C1 segment of cervical spinal cord (tissue), 14 donors: ENCODE data around the gene UMAD1.

Experiments
- DNase-seq, 14 donors: peaks; one replicate each; lab custom pipeline; 2025; lab: John Stamatoyannopoulos, UW

UMAD1 gene

DNA sequence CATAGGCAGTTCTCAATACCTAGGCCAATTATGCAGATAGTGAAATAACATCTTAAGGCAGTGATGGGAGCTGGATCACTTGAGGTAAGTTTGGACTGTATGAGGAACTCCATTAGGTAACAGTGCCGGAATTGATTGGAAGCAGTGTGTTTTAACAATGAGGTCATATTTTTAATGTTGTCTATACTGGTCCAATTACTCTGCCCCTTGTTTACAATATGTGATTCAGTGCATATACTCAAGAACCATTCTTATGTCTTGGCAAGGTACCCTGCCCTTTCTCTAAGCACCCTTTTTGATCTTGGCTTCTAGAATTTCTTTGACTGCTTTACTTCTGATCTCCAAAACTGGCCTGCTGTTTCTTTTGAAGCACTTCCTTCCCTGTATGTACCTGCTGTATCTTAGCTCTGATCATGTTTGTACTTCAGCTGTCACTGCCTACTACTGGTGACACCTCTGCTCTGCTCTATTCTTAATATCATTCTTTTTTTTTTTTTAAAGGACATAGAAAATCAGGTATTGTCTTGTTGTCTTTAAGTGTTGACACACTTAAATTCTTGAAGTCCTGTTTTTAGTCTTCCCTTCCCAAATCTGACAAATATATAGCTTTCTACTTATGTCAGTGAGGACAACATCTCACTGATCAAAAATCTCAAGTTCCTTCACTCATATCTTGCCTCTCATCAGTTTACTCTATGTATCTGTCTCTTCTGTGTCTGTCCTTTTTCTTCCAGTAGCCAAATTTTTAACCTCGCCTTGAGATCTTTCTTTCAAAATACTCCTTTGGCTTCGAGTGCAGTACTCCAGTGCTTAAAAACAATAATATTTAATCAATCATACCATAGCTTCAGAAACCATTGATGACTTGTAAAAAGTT lies 124.2 kb downstream of the UMAD1 start:
- DNase-seq: no peak

DNA sequence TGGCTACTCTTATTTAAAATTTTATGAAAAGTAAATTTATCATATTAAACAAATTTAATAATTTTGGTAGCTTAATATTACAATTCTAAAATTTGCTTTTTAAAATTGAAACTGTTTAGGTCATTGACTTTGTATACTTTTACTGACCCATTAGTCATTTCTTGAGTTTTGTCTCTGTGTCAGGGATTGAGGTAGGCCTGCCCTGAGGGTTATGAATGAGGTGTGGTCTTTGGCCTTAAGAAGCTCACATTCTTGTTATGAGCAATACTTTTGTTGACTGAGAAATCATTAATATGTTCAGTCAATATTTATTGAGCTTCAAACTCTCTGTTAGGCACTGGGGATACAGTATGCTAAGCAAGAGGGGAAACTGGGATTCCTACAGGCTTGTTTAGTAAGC lies 124.9 kb downstream of the UMAD1 start:
- no peak for DNase-seq

DNA sequence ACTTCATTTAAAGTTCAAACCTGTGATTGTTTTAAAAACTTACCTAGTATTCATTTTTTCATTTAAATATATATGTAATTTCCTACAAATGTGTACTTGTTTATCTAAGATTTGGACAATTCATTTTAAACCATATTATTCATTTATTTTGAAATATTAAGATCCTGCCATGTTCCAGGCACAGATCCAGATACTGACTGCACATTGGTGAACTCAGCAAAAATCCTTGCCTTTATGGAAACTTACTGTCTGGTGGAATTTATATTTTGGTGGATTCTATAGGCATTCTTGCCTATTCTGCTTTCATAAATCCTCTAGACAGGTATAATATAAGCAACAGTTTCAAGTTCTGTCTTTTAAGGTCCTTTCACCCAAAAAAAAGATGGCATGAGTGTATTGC lies 126.1 kb downstream of the UMAD1 start:
- DNase-seq: no peak

DNA sequence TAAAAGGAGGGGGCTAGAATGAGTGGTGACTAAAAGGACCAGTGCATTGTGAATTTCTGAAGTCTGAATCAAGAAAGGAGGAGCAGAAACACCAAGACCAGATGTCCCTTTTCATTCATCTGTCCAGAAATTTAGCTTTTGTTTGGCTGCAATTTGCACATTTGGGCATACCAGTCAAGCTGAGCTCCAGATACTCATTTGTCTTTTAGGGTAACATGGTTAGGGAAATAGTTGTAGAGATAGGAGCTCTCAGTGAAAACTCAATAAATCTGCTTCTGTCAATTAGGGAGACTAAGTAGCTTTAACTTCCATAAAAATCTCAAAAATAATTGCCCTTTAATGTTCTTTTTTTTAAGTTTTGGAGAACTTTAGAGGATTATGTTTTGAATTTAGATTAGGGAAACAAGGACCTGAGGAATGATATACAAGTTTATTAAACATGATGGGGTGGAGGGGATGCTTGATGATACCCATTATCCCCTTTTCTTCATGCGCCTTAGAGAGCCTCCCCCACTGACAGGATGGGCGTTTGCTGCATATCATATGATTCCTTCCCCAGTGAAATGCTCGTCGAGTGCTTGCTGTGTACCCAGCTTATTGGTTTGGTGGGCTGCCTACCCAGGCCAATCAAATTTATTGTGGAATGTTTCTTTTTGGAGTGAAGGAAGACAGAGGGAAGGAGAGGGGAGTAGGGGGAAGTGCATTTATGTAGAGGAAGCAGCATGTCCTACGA lies 128.6 kb downstream of the UMAD1 start:
- DNase-seq: no peak

DNA sequence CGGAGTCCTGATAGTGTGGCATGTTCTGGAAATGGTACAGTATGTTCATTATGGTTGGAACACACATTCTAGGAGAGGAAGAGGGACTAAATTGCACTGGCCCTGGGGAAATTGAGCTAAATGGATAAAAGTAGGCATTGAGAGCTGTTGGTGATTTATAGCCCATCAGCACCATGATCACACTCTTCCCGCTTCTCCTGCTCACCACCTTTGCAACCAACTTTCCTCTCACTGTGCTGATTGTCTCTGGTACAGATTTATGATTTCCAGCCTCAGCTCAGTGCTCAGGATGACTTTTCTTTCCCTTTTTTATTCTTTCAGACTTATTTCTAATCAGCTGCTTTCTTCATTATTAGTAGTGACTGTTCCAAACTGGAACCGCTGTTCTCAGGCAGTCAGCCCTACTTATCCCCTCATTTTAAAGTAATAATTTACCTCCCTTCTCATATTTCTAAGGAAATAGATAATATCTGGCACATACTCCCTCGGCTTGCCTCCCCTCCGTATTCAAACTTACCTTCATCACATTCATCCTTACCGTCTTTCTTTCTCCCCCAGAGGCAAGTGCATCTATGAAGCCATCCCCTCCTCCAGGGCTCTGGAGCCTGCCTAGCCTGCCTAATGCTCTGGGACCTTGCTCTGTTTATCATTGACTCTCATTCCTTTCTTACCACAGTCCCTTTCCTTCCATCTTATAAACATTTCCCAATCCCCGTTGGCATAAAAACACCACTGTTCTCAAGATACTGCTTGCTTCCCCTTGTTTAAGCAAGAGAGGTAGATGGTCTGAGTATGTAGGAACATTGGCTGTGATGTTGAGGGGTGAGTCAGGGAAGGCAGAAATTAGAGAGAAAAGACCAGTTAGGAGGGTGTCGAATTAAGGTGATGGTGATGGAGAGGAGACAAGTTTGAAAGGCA lies 129.4 kb downstream of the UMAD1 start:
- no peak for DNase-seq

DNA sequence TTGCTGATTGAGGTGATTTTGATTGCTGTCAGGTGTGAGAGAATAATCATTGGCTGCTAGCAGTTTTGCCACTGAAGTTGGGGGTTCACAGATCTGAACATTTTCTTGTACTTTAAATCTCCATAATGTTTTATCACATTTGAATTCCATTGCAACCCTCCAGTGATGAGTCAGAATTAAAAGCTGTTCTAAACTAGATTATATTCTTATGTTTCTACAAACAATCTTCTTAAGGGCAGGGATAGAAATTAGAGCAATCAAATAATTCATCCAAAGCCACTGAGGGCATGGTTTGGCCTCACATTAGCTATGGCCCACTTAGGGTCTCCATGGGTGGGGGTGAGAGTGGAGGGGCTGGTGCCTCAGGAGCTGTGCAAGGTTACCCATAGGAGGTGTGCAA lies 130.9 kb downstream of the UMAD1 start:
- DNase-seq: no peak

- no peak for DNase-seq
Observed at GRCh38 chr7:7772397-7772821, 131.9 kb downstream of the UMAD1 start.

GRCh38 chr7:7773334-7774309 lies 133.1 kb downstream of the UMAD1 start:
- DNase-seq: no peak

DNA sequence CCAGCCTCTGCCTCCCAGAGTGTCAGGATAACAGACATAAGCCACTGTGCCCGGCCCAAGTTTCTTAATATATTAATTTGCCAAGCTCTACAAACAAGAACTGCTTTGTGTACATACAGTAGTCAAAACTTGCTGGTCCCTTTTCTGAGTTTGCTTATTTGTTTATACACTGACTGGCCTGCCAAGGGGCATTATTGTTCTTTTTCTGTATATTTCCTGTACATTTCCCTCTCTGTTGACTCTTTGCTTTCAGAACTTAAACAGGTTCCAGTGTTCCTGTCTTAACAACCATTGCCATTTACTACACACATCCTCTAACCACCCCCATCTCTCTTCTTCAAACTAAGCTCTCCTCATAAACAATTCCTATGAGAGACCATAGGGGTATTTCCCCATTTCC lies 139.3 kb downstream of the UMAD1 start:
- no peak for DNase-seq

GRCh38 chr7:7783001-7783400 lies 142.4 kb downstream of the UMAD1 start:
- no peak for DNase-seq

DNA sequence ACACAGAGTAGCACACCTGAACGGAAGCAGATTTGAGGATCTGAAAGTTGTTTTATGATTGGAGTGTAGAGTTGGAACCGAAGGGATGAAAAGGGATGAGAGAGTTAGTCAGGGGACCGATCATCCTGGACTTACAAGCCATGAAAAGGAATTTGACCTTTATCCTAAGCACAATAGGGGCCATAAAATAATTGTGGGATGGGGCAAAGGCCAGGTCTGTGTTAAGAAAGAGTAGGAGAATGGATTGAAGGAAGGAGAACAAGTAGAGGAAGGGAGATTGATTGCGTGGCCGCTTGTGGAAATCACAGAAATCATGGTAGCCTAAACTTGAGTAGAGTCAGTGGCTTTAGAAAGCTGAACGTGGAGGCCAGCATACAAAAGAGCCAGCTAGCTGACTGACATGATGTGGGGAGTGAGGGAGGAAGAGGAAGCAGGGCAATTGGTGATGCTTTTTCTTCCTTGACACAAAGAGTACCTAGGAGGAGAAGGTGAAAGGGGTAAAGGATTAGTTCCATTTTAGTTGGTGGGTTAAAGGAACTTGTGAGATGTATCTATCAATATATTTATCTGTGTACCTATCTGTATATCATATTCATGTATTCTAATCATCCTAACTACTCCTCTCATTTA lies 144.9 kb downstream of the UMAD1 start:
- DNase-seq: no peak

DNA sequence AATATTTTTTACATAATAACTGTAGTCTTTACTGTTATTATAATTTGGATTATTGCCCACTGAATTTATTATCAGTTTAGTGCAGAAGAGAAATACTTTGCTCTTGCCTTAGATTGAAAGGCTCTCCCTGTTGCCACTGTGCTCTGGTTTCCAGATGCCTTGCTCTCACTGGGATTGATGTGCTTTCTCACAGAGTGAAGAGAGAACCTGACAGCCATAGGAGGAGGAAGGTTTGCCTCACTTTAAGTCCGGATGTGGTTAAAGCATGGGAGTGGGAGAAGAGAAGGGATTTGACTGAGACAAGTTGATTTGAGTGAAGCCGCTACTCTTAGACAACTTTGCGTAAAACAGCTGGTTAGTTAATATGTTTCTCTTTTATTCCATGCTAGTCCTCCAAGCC lies 146.0 kb downstream of the UMAD1 start:
- no peak for DNase-seq

- no peak for DNase-seq
Observed at GRCh38 chr7:7789551-7789988, 149.0 kb downstream of the UMAD1 start.

GRCh38 chr7:7790041-7790741 lies 149.6 kb downstream of the UMAD1 start:
- DNase-seq: no peak

- no peak for DNase-seq
Observed at GRCh38 chr7:7791523-7791922, 151.0 kb downstream of the UMAD1 start.

- no peak for DNase-seq
Observed at GRCh38 chr7:7792056-7792455, 151.5 kb downstream of the UMAD1 start.

GRCh38 chr7:7793249-7793648 lies 152.7 kb downstream of the UMAD1 start:
- no peak for DNase-seq

DNA sequence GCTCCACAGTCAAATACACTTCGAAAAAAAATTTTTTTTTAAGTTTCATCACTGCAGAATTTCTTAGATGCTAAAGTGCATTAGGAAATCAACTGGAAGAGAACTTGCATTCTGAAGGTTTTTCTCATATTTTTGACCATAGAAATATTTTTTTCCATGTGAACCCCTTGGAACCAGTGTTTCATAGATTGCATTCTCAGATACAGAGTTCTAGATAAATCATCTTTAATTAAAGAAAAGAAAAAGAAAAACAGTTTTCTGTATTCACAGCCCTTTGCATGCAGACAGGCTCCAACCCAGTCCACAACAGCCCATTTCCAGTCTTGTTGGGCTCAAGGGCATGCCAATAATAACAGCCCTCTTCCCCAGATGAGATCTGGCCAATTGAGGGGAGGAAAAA lies 153.4 kb downstream of the UMAD1 start:
- no peak for DNase-seq

GRCh38 chr7:7795203-7795602 lies 154.7 kb downstream of the UMAD1 start:
- DNase-seq: no peak
